GM18951 (cell line): ENCODE data around the gene TRAPPC12.

Experiments used
- POLR2A ChIP-seq: IDR thresholded peaks from 4 replicates; pipeline ENCODE4 v1.6.1; 2011; ENCODE audit warnings: mild to moderate bottlenecking; ENCODE audit not compliant: insufficient read length, insufficient read depth; ENCODE audit errors: extremely low read depth
- in situ Hi-C: fragments of 300-500 bp; cut with MboI; formaldehyde crosslinking; loops from one replicate; pipeline ENCODE4 v1.12.0; 2022; ENCODE audit warnings: low sequenced_read_pairs, mixed read lengths, inconsistent platforms; ENCODE audit not compliant: unreplicated experiment

TRAPPC12 gene

GRCh38 chr2:3408781-3409180 lies 29.3 kb downstream of the TRAPPC12 start:
- in situ Hi-C loops, result no loop called here

GRCh38 chr2:3409627-3410170 lies 30.2 kb downstream of the TRAPPC12 start:
- in situ Hi-C loops, result no loop called here
- no peak for TF ChIP-seq POLR2A

More at GRCh38 chr2:3408781-3409180, 29.3 kb downstream of the TRAPPC12 start:
- no peak for TF ChIP-seq POLR2A

- TF ChIP-seq POLR2A, result no peak
- in situ Hi-C loops, result no loop called here
Observed at GRCh38 chr2:3411103-3411502, 31.6 kb downstream of the TRAPPC12 start.

GRCh38 chr2:3413697-3414096 lies 34.2 kb downstream of the TRAPPC12 start:
- in situ Hi-C loops, result no loop called here

GRCh38 chr2:3414133-3414860 lies 34.8 kb downstream of the TRAPPC12 start:
- no peak for TF ChIP-seq POLR2A
- in situ Hi-C loops, result no loop called here

More at GRCh38 chr2:3413697-3414096, 34.2 kb downstream of the TRAPPC12 start:
- TF ChIP-seq POLR2A, result no peak

GRCh38 chr2:3418766-3419404 lies 39.4 kb downstream of the TRAPPC12 start:
- in situ Hi-C loops, result no loop called here

GRCh38 chr2:3420076-3420768 lies 40.7 kb downstream of the TRAPPC12 start:
- in situ Hi-C loops, result no loop called here

More at GRCh38 chr2:3418766-3419404, 39.4 kb downstream of the TRAPPC12 start:
- no peak for TF ChIP-seq POLR2A

GRCh38 chr2:3420769-3421397 lies 41.4 kb downstream of the TRAPPC12 start:
- in situ Hi-C loops, result no loop called here
- no peak for TF ChIP-seq POLR2A

More at GRCh38 chr2:3420076-3420768, 40.7 kb downstream of the TRAPPC12 start:
- TF ChIP-seq POLR2A, result no peak

GRCh38 chr2:3421580-3421979 lies 42.1 kb downstream of the TRAPPC12 start:
- TF ChIP-seq POLR2A, result no peak
- in situ Hi-C loops, result no loop called here

GRCh38 chr2:3422161-3422779 lies 42.8 kb downstream of the TRAPPC12 start:
- no peak for TF ChIP-seq POLR2A
- in situ Hi-C loops, result no loop called here

GRCh38 chr2:3423492-3424170 lies 44.1 kb downstream of the TRAPPC12 start:
- in situ Hi-C loops, result no loop called here

GRCh38 chr2:3424171-3424795 lies 44.8 kb downstream of the TRAPPC12 start:
- TF ChIP-seq POLR2A, result no peak
- in situ Hi-C loops, result no loop called here

More at GRCh38 chr2:3423492-3424170, 44.1 kb downstream of the TRAPPC12 start:
- no peak for TF ChIP-seq POLR2A

GRCh38 chr2:3426615-3427014 lies 47.1 kb downstream of the TRAPPC12 start:
- in situ Hi-C loops, result no loop called here
- TF ChIP-seq POLR2A, result no peak
